NCI-H82 treated with DMSO at 0.1 percent for 48 hours (cell line): ENCODE results near the gene CCDC158.
A peak's percentile ranks its signal among the peaks of the same experiment; 100 is the strongest.
"Not testable (repeated sequence)": the region's sequence is repeated elsewhere in the genome, so short reads cannot be mapped to it uniquely, and the experiment has no call there.

Experiments used
- DNase-seq: peaks from one replicate; lab custom pipeline; 2025; ENCODE audit not compliant: unreplicated experiment; lab: John Stamatoyannopoulos, UW

CCDC158 gene

GRCh38 chr4:76312457-76312856 lies 108.5 kb downstream of the CCDC158 start:
- DNase-seq, result no peak

- DNase-seq, result peak; percentile 1
Observed at GRCh38 chr4:76311896-76312331, 109.0 kb downstream of the CCDC158 start.

- peak; percentile 33 for DNase-seq
Observed at GRCh38 chr4:76310683-76311082, 110.3 kb downstream of the CCDC158 start.

GRCh38 chr4:76309939-76310550 lies 110.9 kb downstream of the CCDC158 start:
- peak; percentile 19 for DNase-seq

GRCh38 chr4:76308548-76308947 lies 112.4 kb downstream of the CCDC158 start:
- no peak for DNase-seq

- no peak for DNase-seq
Observed at GRCh38 chr4:76307660-76308014, 113.3 kb downstream of the CCDC158 start.

- no peak for DNase-seq
Observed at GRCh38 chr4:76306882-76307659, 113.9 kb downstream of the CCDC158 start.

- peak; percentile 21 for DNase-seq
Observed at GRCh38 chr4:76305971-76306881, 114.7 kb downstream of the CCDC158 start, which contains the start of gene STBD1. STBD1 (plus strand) TSS chr4:76306733; CDS start chr4:76306770, 37 bp downstream.

GRCh38 chr4:76305033-76305687 lies 115.8 kb downstream of the CCDC158 start:
- DNase-seq, result no peak

GRCh38 chr4:76302826-76303438 lies 118.0 kb downstream of the CCDC158 start:
- no peak for DNase-seq

GRCh38 chr4:76301775-76302162 lies 119.2 kb downstream of the CCDC158 start:
- DNase-seq, result no peak

GRCh38 chr4:76301068-76301774 lies 119.7 kb downstream of the CCDC158 start:
- no peak for DNase-seq

GRCh38 chr4:76300012-76300411 lies 120.9 kb downstream of the CCDC158 start:
- DNase-seq, result no peak

- DNase-seq, result no peak
Observed at GRCh38 chr4:76298227-76298626, 122.7 kb downstream of the CCDC158 start.

GRCh38 chr4:76296286-76296820 lies 124.6 kb downstream of the CCDC158 start:
- DNase-seq, result no peak

- no peak for DNase-seq
Observed at GRCh38 chr4:76293772-76294171, 127.2 kb downstream of the CCDC158 start.

- DNase-seq, result no peak
Observed at GRCh38 chr4:76292730-76293129, 128.2 kb downstream of the CCDC158 start.

GRCh38 chr4:76287811-76288210 lies 133.1 kb downstream of the CCDC158 start:
- DNase-seq, result not testable (repeated sequence)

- DNase-seq, result no peak
Observed at GRCh38 chr4:76283900-76284299, 137.0 kb downstream of the CCDC158 start.
